UCSD-AML1 (cell line): ENCODE measurements around the gene GHRH.

ENCODE experiments used
- DNase-seq: peaks from one replicate; lab custom pipeline; 2025; ENCODE audit not compliant: unreplicated experiment; lab: John Stamatoyannopoulos, UW

GHRH gene

DNA sequence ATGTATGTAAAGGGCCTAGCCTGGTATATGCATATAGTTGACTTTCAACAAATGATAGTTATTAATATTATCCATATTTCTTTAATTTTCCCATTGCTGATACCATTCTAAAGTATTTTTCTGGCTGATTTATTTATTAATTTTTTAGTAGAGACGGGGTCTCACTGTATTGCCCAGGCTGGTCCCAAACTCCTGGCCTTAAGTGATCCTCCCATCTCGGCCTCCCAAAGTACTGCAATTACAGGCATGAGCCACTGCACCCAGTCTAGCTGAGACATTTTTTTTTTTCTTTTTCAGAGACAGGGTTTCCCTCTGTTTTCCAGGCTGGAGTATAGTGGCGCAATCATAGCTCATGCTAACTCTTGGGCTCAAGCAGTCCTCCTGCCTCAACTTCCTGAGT lies 52.4 kb downstream of the GHRH start:
- DNase-seq: no peak

- no peak for DNase-seq
Observed at GRCh38 chr20:37207171-37207570, 54.4 kb downstream of the GHRH start.

- no peak for DNase-seq
Observed at GRCh38 chr20:37205794-37206193, 55.8 kb downstream of the GHRH start.

GRCh38 chr20:37205130-37205529 lies 56.5 kb downstream of the GHRH start:
- DNase-seq: no peak

DNA sequence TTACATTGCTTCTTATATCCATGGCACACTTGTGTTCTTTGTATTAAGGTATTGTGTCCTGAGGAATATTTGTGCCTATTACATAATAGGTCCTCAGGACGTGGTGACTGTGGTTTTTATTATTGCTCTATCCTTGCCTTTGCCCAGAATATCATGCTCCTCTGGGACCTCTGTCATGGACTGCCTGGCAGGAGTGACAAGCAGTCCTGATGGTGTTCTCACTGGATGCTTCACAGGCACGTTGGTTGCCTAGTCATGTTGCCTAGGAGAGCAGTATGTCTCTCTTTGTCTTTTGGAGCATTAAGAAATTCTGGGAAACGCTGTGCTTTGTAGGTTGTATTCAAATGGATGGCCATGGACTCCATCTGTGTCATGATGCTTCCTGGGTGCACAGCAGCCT lies 57.6 kb downstream of the GHRH start:
- no peak for DNase-seq

DNA sequence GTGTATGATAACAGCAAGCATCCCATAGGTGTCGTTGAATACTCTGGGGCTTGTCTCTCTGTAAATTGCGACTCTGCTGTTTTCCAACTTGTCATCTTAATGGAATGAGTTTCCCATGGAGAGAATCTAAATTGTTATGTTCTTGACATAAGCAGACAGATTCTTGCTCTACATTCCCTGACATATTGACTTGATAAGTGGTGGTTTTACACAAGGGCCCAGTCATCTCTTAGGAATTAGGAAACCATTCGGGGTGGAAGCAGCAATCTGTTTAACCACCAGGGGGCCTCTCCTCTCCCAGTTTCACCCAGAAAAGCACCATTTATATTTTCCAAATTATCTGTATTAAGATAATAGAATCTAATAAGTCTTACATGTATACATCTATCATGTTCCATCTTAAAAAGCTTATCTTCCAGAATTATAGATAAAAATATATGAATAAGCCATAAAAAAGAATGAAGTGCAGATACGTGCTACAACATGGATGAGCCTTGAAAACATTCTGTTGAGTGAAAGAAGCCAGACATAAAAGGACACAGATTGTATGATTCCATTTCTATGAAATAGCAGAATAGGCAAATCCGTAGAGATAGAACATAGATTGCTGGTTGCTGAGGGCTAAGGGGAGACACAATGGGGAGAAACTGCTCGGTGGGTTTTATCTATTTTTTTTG lies 59.2 kb downstream of the GHRH start:
- no peak for DNase-seq

DNA sequence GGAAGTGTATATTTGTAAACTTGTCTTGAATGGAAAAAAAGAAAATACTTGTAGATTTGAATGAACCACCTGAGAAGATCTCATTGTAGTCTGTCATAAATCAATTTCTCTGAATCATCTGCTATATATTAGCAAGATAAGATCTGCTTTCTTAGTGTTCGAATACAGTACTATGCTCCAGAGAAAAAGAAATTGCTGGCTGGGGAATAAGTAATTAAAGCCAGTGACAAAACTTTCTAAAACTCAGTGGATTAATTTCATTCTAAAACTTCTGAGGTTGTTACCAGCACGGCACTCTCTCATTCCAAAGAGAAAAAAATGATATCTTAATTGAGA lies 59.8 kb downstream of the GHRH start:
- DNase-seq: no peak
